Osteocyte (in vitro differentiated cells): ENCODE results near the gene CBARP. TPM values are rescaled to one million over a fixed set of nuclear protein-coding genes. Genes with fewer than 3 reads are reported as not detected.

Experiments
- DNase-seq: peaks from one replicate; pipeline ENCODE4 v3.0.0; 2021; ENCODE audit warnings: mixed read lengths; ENCODE audit not compliant: unreplicated experiment; ENCODE audit errors: extremely low spot score
- H3K27ac Mint-ChIP-seq: one replicate; pipeline ENCODE4 v1.8.0; 2021; ENCODE audit warnings: mild to moderate bottlenecking, mixed read lengths; ENCODE audit not compliant: unreplicated experiment
- H3K27me3 Mint-ChIP-seq: one replicate; pipeline ENCODE4 v1.8.0; 2021; ENCODE audit warnings: mixed read lengths; ENCODE audit not compliant: unreplicated experiment
- H3K36me3 Mint-ChIP-seq: one replicate; pipeline ENCODE4 v1.8.0; 2021; ENCODE audit warnings: mixed read lengths; ENCODE audit not compliant: unreplicated experiment
- H3K4me1 Mint-ChIP-seq: one replicate; pipeline ENCODE4 v1.8.0; 2021; ENCODE audit warnings: mixed read lengths; ENCODE audit not compliant: unreplicated experiment
- H3K4me3 Mint-ChIP-seq: one replicate; pipeline ENCODE4 v1.8.0; 2021; ENCODE audit warnings: mild to moderate bottlenecking, moderate library complexity, mixed read lengths; ENCODE audit not compliant: unreplicated experiment
- H3K9me3 Mint-ChIP-seq: one replicate; pipeline ENCODE4 v1.8.0; 2021; ENCODE audit warnings: mixed read lengths; ENCODE audit not compliant: unreplicated experiment
- CTCF ChIP-seq: fragments of 200-600 bp; sonication (generic); IDR thresholded peaks from 2 replicates; pipeline ENCODE4 v1.5.0; 2021; ENCODE audit warnings: antibody characterized with exemption, mild to moderate bottlenecking, moderate library complexity
- total RNA-seq: library from RNA; stranded (reverse); gene quantifications from 2 replicates; pipeline ENCODE4 v1.2.1, GENCODE V29; 2021

The CBARP gene
- total RNA-seq, 1 donor from 2014 or later, result 6.9 TPM

GRCh38 chr19:1223018-1223855, 14.6 kb downstream of the CBARP start:
- no peaks in the 10 kb centered on the region for H3K27me3 Mint-ChIP-seq
- no peak for DNase-seq
- H3K9me3 Mint-ChIP-seq, result no peaks in the 10 kb centered on the region
- H3K4me1 Mint-ChIP-seq, result peaks cover 4% of the 10 kb centered on the region
- H3K27ac Mint-ChIP-seq, result no peak overlapping the region
- H3K36me3 Mint-ChIP-seq, result peaks cover 2% of the 10 kb centered on the region
- H3K4me3 Mint-ChIP-seq, result no peak overlapping the region
- peak; percentile 49 for TF ChIP-seq CTCF

GRCh38 chr19:1222394-1222793, 15.4 kb downstream of the CBARP start:
- H3K4me1 Mint-ChIP-seq, result peaks cover 6% of the 10 kb centered on the region
- no peak overlapping the region for H3K27ac Mint-ChIP-seq
- no peaks in the 10 kb centered on the region for H3K27me3 Mint-ChIP-seq
- no peak for DNase-seq
- peaks cover 2% of the 10 kb centered on the region for H3K36me3 Mint-ChIP-seq
- no peak for TF ChIP-seq CTCF
- no peaks in the 10 kb centered on the region for H3K9me3 Mint-ChIP-seq
- no peak overlapping the region for H3K4me3 Mint-ChIP-seq

- TF ChIP-seq CTCF, result no peak
- H3K27me3 Mint-ChIP-seq, result no peaks in the 10 kb centered on the region
- DNase-seq, result no peak
- no peak overlapping the region for H3K27ac Mint-ChIP-seq
- peaks cover 2% of the 10 kb centered on the region for H3K36me3 Mint-ChIP-seq
- H3K4me3 Mint-ChIP-seq, result no peak overlapping the region
- H3K9me3 Mint-ChIP-seq, result no peaks in the 10 kb centered on the region
- peaks cover 6% of the 10 kb centered on the region for H3K4me1 Mint-ChIP-seq
Measured at GRCh38 chr19:1221904-1222255, 15.9 kb downstream of the CBARP start.

- no peak overlapping the region for H3K4me3 Mint-ChIP-seq
- H3K9me3 Mint-ChIP-seq, result no peaks in the 10 kb centered on the region
- DNase-seq, result no peak
- no peaks in the 10 kb centered on the region for H3K27me3 Mint-ChIP-seq
- H3K27ac Mint-ChIP-seq, result no peak overlapping the region
- peaks cover 11% of the 10 kb centered on the region for H3K4me1 Mint-ChIP-seq
- peaks cover 2% of the 10 kb centered on the region for H3K36me3 Mint-ChIP-seq
- peak; percentile 72 for TF ChIP-seq CTCF
Measured at GRCh38 chr19:1220976-1221903, 16.6 kb downstream of the CBARP start.

- Mint-ChIP-seq H3K36me3 (peaks cover 2% of the 10 kb centered on the region), H3K9me3 (no peaks in the 10 kb centered on the region), H3K27me3 (no peaks in the 10 kb centered on the region), H3K4me1 (peaks cover 18% of the 10 kb centered on the region), H3K27ac (no peak overlapping the region), H3K4me3 (no peak overlapping the region)
- DNase-seq, result no peak
- TF ChIP-seq CTCF, result peak; percentile 11
Measured at GRCh38 chr19:1220477-1220930, 17.3 kb downstream of the CBARP start.
